ENCODE measurements around the gene FCMR. TPM values are rescaled to one million over a fixed set of nuclear protein-coding genes. Genes with fewer than 3 reads are reported as not detected.

The FCMR gene
- total RNA-seq, 2 donors from 2014 or later, result 2.3 TPM; not detected in 1

DNA sequence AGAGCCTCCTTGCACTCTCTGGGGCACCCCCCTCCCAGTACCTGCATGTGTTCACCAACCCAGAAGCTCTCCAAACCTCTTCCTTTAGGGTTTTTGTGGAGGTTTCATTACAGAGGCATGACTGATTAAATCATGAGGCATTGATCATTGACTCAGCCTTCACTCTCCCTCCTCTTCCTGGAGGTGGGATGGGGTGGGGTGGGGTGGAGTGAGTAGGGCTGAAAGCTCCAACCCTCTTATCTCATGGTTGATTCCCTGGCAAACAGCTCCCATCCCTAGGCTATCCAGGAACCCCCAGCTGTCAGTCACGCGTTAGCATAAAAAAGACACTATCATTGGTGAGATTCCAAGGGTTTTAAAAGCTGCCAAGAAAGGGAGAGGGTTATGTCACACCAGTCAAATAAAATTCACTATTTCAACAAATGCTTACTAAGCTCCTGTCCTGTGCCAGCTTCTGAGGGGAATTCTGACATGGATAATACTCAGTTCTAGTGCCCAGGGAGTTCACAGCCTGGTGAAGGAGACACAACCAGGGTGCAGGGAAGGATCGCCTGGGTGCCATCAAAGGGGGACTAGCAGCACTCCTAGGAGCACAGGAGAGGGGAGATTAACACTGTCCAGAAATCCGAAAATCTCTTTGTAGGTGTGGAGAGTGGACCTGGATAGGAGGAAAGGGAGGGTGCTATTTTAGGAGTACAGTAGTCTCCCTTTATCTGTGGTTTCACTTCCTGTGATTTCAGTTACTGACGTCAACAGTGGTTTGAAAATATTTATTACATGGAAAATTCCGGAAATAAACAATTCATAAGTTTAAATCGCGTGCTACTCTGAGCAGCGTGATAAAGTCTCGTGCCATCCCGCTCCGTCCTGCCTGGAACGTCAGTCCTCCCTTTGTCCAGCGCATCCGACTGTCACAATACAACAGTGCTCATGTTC is 31.3 kb downstream of the FCMR start:
- Histone ChIP-seq H3K27ac (peak overlapping the region in 2 of 4 donors; percentile 32 to 55), H3K4me3 (no peak overlapping the region), H3K4me1 (peaks cover 16% of the 10 kb centered on the region), H3K36me3 (replicated peaks in 1 of 2; ENCODE audit: insufficient read depth in 1 of 2, low read depth in 2 of 2) (no peaks in the 10 kb centered on the region), H3K27me3 (no peaks in the 10 kb centered on the region), H3K9me3 (no peaks in the 10 kb centered on the region)
- DNase-seq (peak in 1 of 4 donors; percentile 40), ATAC-seq (peak; percentile 77)
- TF ChIP-seq POLR2A (IDR thresholded peaks at IDR 0.05), result no peak
- intact Hi-C loops (cut with DNase I), result no loop called here
- 49 to 57% methylated on average over 15 of the region's 15 CpGs for WGBS, 2 donors

DNA sequence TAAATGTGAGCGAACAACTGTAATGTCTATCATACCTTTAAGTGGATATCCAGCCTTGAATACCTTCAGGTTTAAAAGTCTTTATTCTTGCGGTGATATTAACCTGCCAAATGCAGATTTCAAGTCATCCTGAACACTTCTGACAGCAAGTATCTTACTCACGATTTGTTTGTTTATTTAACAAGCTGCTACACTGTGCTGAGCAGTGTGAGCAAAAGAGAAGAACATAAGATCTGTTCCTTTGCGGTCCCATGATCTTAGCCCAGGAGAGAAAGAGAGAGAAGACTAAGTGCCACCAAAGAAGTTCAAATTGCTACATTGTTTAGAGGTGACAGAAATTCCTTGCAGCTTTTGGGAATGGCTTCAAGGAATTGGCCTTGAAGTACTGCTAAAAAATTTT is 34.0 kb downstream of the FCMR start:
- H3K4me1 ChIP-seq, result peaks cover 14% of the 10 kb centered on the region
- DNase-seq (no peak), ATAC-seq (no peak)
- H3K36me3 ChIP-seq (replicated peaks in 1 of 2; ENCODE audit: insufficient read depth in 1 of 2, low read depth in 2 of 2), result no peaks in the 10 kb centered on the region
- no peak overlapping the region for H3K4me3 ChIP-seq
- intact Hi-C loops (cut with DNase I), result no loop called here
- no peak overlapping the region for H3K27ac ChIP-seq
- 66 to 71% methylated on average over 4 of the region's 4 CpGs for WGBS, 2 donors
- H3K9me3 ChIP-seq, result no peaks in the 10 kb centered on the region
- TF ChIP-seq, protein P1, sequence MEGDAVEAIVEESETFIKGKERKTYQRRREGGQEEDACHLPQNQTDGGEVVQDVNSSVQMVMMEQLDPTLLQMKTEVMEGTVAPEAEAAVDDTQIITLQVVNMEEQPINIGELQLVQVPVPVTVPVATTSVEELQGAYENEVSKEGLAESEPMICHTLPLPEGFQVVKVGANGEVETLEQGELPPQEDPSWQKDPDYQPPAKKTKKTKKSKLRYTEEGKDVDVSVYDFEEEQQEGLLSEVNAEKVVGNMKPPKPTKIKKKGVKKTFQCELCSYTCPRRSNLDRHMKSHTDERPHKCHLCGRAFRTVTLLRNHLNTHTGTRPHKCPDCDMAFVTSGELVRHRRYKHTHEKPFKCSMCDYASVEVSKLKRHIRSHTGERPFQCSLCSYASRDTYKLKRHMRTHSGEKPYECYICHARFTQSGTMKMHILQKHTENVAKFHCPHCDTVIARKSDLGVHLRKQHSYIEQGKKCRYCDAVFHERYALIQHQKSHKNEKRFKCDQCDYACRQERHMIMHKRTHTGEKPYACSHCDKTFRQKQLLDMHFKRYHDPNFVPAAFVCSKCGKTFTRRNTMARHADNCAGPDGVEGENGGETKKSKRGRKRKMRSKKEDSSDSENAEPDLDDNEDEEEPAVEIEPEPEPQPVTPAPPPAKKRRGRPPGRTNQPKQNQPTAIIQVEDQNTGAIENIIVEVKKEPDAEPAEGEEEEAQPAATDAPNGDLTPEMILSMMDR (IDR thresholded peaks at IDR 0.05), result no peak
- no peak for TF ChIP-seq POLR2A (IDR thresholded peaks at IDR 0.05)
- H3K27me3 ChIP-seq, result no peaks in the 10 kb centered on the region

DNA sequence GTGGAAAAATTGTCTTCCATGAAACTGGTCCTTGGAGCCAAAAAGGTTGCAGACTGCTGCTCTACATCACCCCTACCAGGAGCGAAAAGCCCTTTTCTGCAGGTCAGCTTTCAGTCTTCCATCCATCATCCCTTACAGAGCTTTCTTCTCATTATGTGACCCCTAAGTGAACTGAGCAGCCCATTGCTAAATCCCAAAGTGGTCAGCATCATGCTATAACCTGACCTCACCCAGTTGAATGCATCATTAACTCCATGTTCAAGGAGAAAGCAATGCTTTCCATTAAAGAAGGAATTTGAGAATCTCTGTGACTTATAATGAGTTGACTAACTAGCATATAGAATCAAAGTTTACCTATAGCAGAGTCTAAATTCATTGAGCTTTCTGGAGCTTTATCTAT is 34.9 kb downstream of the FCMR start:
- 85 to 100% methylated on average over 1 of the region's 1 CpG for WGBS, 2 donors
- no peaks in the 10 kb centered on the region for H3K36me3 ChIP-seq (replicated peaks in 1 of 2; ENCODE audit: insufficient read depth in 1 of 2, low read depth in 2 of 2)
- no peak for DNase-seq
- H3K9me3 ChIP-seq, result no peaks in the 10 kb centered on the region
- intact Hi-C loops (cut with DNase I), result no loop called here
- H3K27ac ChIP-seq, result no peak overlapping the region
- no peak overlapping the region for H3K4me3 ChIP-seq
- no peaks in the 10 kb centered on the region for H3K27me3 ChIP-seq
- peaks cover 14% of the 10 kb centered on the region for H3K4me1 ChIP-seq
- TF ChIP-seq, protein P1 (IDR thresholded peaks at IDR 0.05), result no peak
- no peak for TF ChIP-seq POLR2A (IDR thresholded peaks at IDR 0.05)
- no peak for ATAC-seq

DNA sequence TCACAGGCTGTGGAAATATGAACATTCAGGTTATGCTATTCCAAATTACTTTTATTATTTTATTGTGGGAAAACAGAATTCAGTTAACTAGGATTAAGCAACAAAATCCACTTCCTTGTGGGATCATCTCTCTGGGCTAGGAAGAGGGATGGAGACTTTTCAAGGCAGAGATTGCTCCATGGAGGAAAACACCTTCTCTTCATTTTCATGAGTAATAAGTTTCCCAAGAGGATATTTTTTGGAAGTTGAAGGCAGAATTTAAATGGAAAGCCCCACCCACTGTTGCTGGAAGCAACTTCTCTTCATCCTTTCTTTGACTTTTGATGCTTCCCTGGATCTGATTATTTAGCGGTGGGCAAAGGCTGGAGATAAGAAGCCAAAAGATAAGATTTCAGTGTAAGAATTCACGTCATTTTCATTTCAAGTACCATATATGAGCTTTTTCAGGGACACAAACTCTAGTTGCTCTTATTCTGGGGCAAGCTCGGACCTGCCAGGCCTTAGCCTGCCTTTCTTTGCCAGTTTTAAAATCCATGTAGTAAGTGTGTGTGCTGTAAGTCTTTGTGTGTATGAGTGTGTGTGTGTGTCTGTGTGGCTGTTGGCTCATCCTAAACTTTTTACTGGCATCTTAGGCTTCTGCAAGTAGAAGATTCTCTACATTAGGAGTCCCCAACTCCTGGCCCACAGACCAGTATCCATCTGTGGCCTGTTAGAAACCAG is 36.2 kb downstream of the FCMR start:
- no peak overlapping the region for H3K27ac ChIP-seq
- DNase-seq, result no peak
- no peak overlapping the region for H3K4me3 ChIP-seq
- no peak for TF ChIP-seq POLR2A (IDR thresholded peaks at IDR 0.05)
- TF ChIP-seq, protein P1 (IDR thresholded peaks at IDR 0.05), result no peak
- no peaks in the 10 kb centered on the region for H3K36me3 ChIP-seq (replicated peaks in 1 of 2; ENCODE audit: insufficient read depth in 1 of 2, low read depth in 2 of 2)
- H3K4me1 ChIP-seq, result peaks cover 8% of the 10 kb centered on the region
- no peaks in the 10 kb centered on the region for H3K27me3 ChIP-seq
- WGBS, 2 donors, result 66 to 81% methylated on average over 3 of the region's 3 CpGs
- no peak for ATAC-seq
- H3K9me3 ChIP-seq, result no peaks in the 10 kb centered on the region
- intact Hi-C loops (cut with DNase I), result no loop called here

DNA sequence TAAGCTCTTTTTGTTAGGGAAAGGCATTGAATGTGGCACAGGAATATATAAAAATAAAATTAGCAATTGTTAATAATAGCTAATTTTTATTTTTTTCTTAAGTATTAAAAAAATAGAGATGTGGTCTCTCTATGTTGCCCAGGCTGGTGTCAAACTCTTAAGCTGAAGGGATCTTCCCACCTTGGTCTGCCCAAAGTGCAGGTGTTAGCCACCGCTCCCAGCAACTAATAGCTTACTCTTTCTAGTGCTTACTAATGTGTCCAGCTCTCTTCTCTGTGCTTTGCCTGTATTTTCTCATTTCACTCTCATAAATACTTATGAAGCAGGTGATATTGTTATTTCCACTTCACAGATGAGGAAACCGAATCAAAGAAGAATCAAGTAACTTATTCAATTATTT is 37.9 kb downstream of the FCMR start:
- H3K9me3 ChIP-seq, result no peaks in the 10 kb centered on the region
- no peaks in the 10 kb centered on the region for H3K36me3 ChIP-seq (replicated peaks in 1 of 2; ENCODE audit: insufficient read depth in 1 of 2, low read depth in 2 of 2)
- intact Hi-C loops (cut with DNase I), result no loop called here
- no peak for ATAC-seq
- TF ChIP-seq, protein P1 (IDR thresholded peaks at IDR 0.05), result no peak
- no peak for TF ChIP-seq POLR2A (IDR thresholded peaks at IDR 0.05)
- H3K27me3 ChIP-seq, result no peaks in the 10 kb centered on the region
- H3K4me1 ChIP-seq, result no peaks in the 10 kb centered on the region
- no peak overlapping the region for H3K4me3 ChIP-seq
- no peak overlapping the region for H3K27ac ChIP-seq
- WGBS, 2 donors, result 80 to 81% methylated on average over 2 of the region's 2 CpGs
- DNase-seq, result no peak
